Effector CD4-positive, alpha-beta T cell (primary cell): Measurements from ENCODE around the gene POLR1C.
A peak's percentile ranks its signal among the peaks of the same experiment; 100 is the strongest.
"Not testable (repeated sequence)": the region's sequence is repeated elsewhere in the genome, so short reads cannot be mapped to it uniquely, and the experiment has no call there.

Experiments
- DNase-seq: peaks from one replicate; pipeline ENCODE4 v3.0.0-alpha.2; 2020
- total RNA-seq: gene quantifications from one replicate; lab custom pipeline; 2026; lab: John Stamatoyannopoulos, UW

POLR1C gene
- total RNA-seq: 33.8 reads per million, percentile 59 among the genes with 10 or more reads in this experiment

GRCh38 chr6:43516697-43517504, at the start of gene POLR1C, which contains the start of gene YIPF3:
Gene POLR1C, plus strand, starts transcription at chr6:43517089. Its CDS starts 21 bp downstream, at chr6:43517110.
Gene YIPF3, minus strand, starts transcription at chr6:43516926. Its CDS starts 119 bp downstream, at chr6:43516807.
- DNase-seq: peak; percentile 96

- not testable (repeated sequence) for DNase-seq
These were observed 49.6 kb upstream of the POLR1C start for GRCh38 chr6:43467265-43467664.

- no peak for DNase-seq
These were observed 49.1 kb upstream of the POLR1C start for GRCh38 chr6:43467752-43468151.

GRCh38 chr6:43468240-43468639, 48.6 kb upstream of the POLR1C start:
- no peak for DNase-seq

- no peak for DNase-seq
These were observed 47.9 kb upstream of the POLR1C start for GRCh38 chr6:43468748-43469681.

- no peak for DNase-seq
These were observed 46.9 kb upstream of the POLR1C start for GRCh38 chr6:43469947-43470346.

GRCh38 chr6:43471399-43471798, 45.5 kb upstream of the POLR1C start:
- DNase-seq: no peak

- DNase-seq: no peak
These were observed 44.4 kb upstream of the POLR1C start for GRCh38 chr6:43472515-43472914.

- DNase-seq: no peak
These were observed 41.4 kb upstream of the POLR1C start for GRCh38 chr6:43475516-43475915.

GRCh38 chr6:43476746-43477145, 40.1 kb upstream of the POLR1C start:
- DNase-seq: no peak

GRCh38 chr6:43477235-43478007, 39.5 kb upstream of the POLR1C start, which contains the start of gene TJAP1:
Gene TJAP1, plus strand, starts transcription at chr6:43477570. Its CDS starts 21,432 bp downstream, at chr6:43499002.
- peak; percentile 96 for DNase-seq

- DNase-seq: no peak
These were observed 38.9 kb upstream of the POLR1C start for GRCh38 chr6:43478008-43478372.

GRCh38 chr6:43481075-43481474, 35.8 kb upstream of the POLR1C start:
- DNase-seq: no peak

GRCh38 chr6:43481591-43482236, 35.2 kb upstream of the POLR1C start:
- no peak for DNase-seq

- DNase-seq: no peak
These were observed 28.1 kb upstream of the POLR1C start for GRCh38 chr6:43488667-43489276.

- no peak for DNase-seq
These were observed 27.4 kb upstream of the POLR1C start for GRCh38 chr6:43489277-43490072.

- no peak for DNase-seq
These were observed 26.4 kb upstream of the POLR1C start for GRCh38 chr6:43490523-43490939.

- DNase-seq: no peak
These were observed 24.9 kb upstream of the POLR1C start for GRCh38 chr6:43491750-43492661.

- DNase-seq: no peak
These were observed 24.2 kb upstream of the POLR1C start for GRCh38 chr6:43492673-43493072.

- DNase-seq: no peak
These were observed 23.7 kb upstream of the POLR1C start for GRCh38 chr6:43493230-43493629.
